NT2/D1 (cell line): ENCODE data around the gene DSCAML1.

Experiments
- DNase-seq: peaks from one replicate; pipeline ENCODE4 v3.0.0-alpha.2; 2011; ENCODE audit warnings: low read depth, low spot score
- H3K27me3 ChIP-seq: 2 replicates; pipeline ENCODE4 v1.6.0; 2011; ENCODE audit warnings: mild to moderate bottlenecking; ENCODE audit not compliant: insufficient read length, insufficient read depth
- H3K36me3 ChIP-seq: 2 replicates; pipeline ENCODE4 v1.6.1; 2011; ENCODE audit warnings: mild to moderate bottlenecking, low read length, mixed read lengths; ENCODE audit not compliant: insufficient read depth, insufficient read length
- H3K4me1 ChIP-seq: 2 replicates; pipeline ENCODE4 v1.5.1; 2011; ENCODE audit not compliant: insufficient read depth, insufficient read length
- H3K4me3 ChIP-seq: 2 replicates; pipeline ENCODE4 v1.5.1; 2011; ENCODE audit warnings: low read depth; ENCODE audit not compliant: insufficient read length
- H3K9ac ChIP-seq: 2 replicates; pipeline ENCODE4 v1.6.0; 2011; ENCODE audit warnings: low read depth; ENCODE audit not compliant: insufficient read length
- H3K9me3 ChIP-seq: 2 replicates; pipeline ENCODE4 v1.5.1; 2011; ENCODE audit warnings: mild to moderate bottlenecking, low read length; ENCODE audit not compliant: insufficient read depth
- SUZ12 ChIP-seq: IDR thresholded peaks from 2 replicates; pipeline ENCODE4 v1.6.1; 2011; ENCODE audit not compliant: insufficient read length, insufficient read depth; ENCODE audit errors: extremely low read depth
- YY1 ChIP-seq: IDR thresholded peaks from 2 replicates; pipeline ENCODE4 v1.6.1; 2011; ENCODE audit not compliant: insufficient read length, insufficient read depth
- ZNF274 ChIP-seq: IDR thresholded peaks from 2 replicates; pipeline ENCODE4 v1.6.1; 2011; ENCODE audit warnings: mild to moderate bottlenecking, low read depth, low read length

The DSCAML1 gene

GRCh38 chr11:117518455-117518854 is 278.6 kb downstream of the DSCAML1 start:
- no peak for DNase-seq
- Histone ChIP-seq H3K36me3 (no peaks in the 10 kb centered on the region), H3K9me3 (no peaks in the 10 kb centered on the region), H3K4me1 (peaks cover 5% of the 10 kb centered on the region), H3K9ac (no peak overlapping the region), H3K27me3 (no peaks in the 10 kb centered on the region), H3K4me3 (no peak overlapping the region)
- no peak for TF ChIP-seq SUZ12

- H3K9me3 ChIP-seq = no peaks in the 10 kb centered on the region
- H3K27me3 ChIP-seq = no peaks in the 10 kb centered on the region
Measured at GRCh38 chr11:117517097-117517496, 279.9 kb downstream of the DSCAML1 start.

GRCh38 chr11:117515892-117516787 is 280.9 kb downstream of the DSCAML1 start:
- Histone ChIP-seq H3K27me3 (no peaks in the 10 kb centered on the region), H3K9me3 (no peaks in the 10 kb centered on the region), H3K36me3 (no peaks in the 10 kb centered on the region), H3K4me1 (peaks cover 14% of the 10 kb centered on the region), H3K9ac (no peak overlapping the region), H3K4me3 (no peak overlapping the region)
- DNase-seq = no peak
- TF ChIP-seq YY1 = no peak
- no peak for TF ChIP-seq ZNF274
- TF ChIP-seq SUZ12 = no peak

More at GRCh38 chr11:117517097-117517496, 279.9 kb downstream of the DSCAML1 start:
- Histone ChIP-seq H3K9ac (no peak overlapping the region), H3K4me1 (peaks cover 8% of the 10 kb centered on the region), H3K36me3 (no peaks in the 10 kb centered on the region), H3K4me3 (no peak overlapping the region)
- no peak for TF ChIP-seq ZNF274
- TF ChIP-seq SUZ12 = no peak
- TF ChIP-seq YY1 = no peak
- no peak for DNase-seq

GRCh38 chr11:117514256-117514655 is 282.8 kb downstream of the DSCAML1 start:
- DNase-seq = no peak
- H3K4me3 ChIP-seq = no peak overlapping the region
- TF ChIP-seq SUZ12 = no peak

GRCh38 chr11:117513666-117514065 is 283.4 kb downstream of the DSCAML1 start:
- Histone ChIP-seq H3K27me3 (no peaks in the 10 kb centered on the region), H3K4me3 (no peak overlapping the region), H3K9ac (no peak overlapping the region), H3K4me1 (peaks cover 11% of the 10 kb centered on the region), H3K36me3 (no peaks in the 10 kb centered on the region), H3K9me3 (no peaks in the 10 kb centered on the region)
- no peak for TF ChIP-seq ZNF274
- no peak for TF ChIP-seq YY1
- no peak for TF ChIP-seq SUZ12
- DNase-seq = no peak

More at GRCh38 chr11:117514256-117514655, 282.8 kb downstream of the DSCAML1 start:
- Histone ChIP-seq H3K4me1 (peaks cover 11% of the 10 kb centered on the region), H3K36me3 (no peaks in the 10 kb centered on the region), H3K9ac (no peak overlapping the region), H3K9me3 (no peaks in the 10 kb centered on the region), H3K27me3 (no peaks in the 10 kb centered on the region)

GRCh38 chr11:117511931-117512539 is 285.0 kb downstream of the DSCAML1 start:
- Histone ChIP-seq H3K4me3 (no peak overlapping the region), H3K9ac (no peak overlapping the region), H3K27me3 (no peaks in the 10 kb centered on the region), H3K4me1 (peaks cover 11% of the 10 kb centered on the region), H3K9me3 (no peaks in the 10 kb centered on the region), H3K36me3 (no peaks in the 10 kb centered on the region)
- DNase-seq = no peak
- TF ChIP-seq ZNF274 = no peak
- no peak for TF ChIP-seq YY1
- no peak for TF ChIP-seq SUZ12

GRCh38 chr11:117511483-117511930 is 285.5 kb downstream of the DSCAML1 start:
- Histone ChIP-seq H3K9me3 (no peaks in the 10 kb centered on the region), H3K9ac (no peak overlapping the region), H3K4me3 (no peak overlapping the region), H3K36me3 (no peaks in the 10 kb centered on the region), H3K27me3 (no peaks in the 10 kb centered on the region), H3K4me1 (peaks cover 11% of the 10 kb centered on the region)
- TF ChIP-seq ZNF274 (no peak), YY1 (no peak), SUZ12 (no peak)
- no peak for DNase-seq
